GM21576 (cell line): ENCODE data around the gene RIPOR3.

Experiments
- ATAC-seq: cut with Tn5 transposase; IDR thresholded peaks from one replicate; pipeline ENCODE4 v1.9.1; 2021; ENCODE audit warnings: mild to moderate bottlenecking, moderate library complexity; ENCODE audit not compliant: unreplicated experiment

The RIPOR3 gene

DNA sequence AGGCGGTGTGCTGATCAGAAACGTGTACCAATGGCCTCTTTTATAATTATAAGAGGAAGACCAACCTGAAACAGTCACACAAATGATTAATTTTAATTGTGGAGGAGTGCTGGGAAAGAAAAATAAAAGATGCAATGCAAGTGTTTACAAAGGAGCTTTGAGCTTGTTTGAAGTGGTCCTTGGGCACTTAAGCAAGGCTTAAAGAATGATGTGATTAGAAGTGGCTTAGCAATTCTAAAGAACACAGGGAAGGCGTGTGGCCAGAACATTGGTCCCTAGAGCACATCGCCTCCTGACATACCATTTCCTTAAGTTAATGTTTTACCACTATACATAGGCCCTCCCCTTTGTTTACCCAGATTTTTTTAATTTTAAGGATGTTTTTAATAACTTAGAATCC, 155.0 kb downstream of the RIPOR3 start:
- ATAC-seq: no peak
